HCT116 (cell line): ENCODE measurements around the gene SOX30. TPM values are rescaled to one million over a fixed set of nuclear protein-coding genes. Genes with fewer than 3 reads are reported as not detected.

Experiments
- ATAC-seq: fragments of 200-7000 bp; cut with Tn5 transposase; 2 replicates; pipeline ENCODE4 v1.9.1; 2020; ENCODE audit warnings: mild to moderate bottlenecking, moderate library complexity
- BruUV-seq: library from RNA; stranded (reverse); fragments of 400-500 nt; replicated peaks from 2 replicates; lab custom pipeline; 2021; lab: Mats Ljungman, UMichigan
- CTCF ChIA-PET: fragments of 300-600 bp; sonication (Branson Sonifier 250); formaldehyde crosslinking; loops from one replicate; lab custom pipeline; 2021; ENCODE audit warnings: antibody characterized with exemption; lab: Charles Lee
- POLR2A ChIA-PET: fragments of 300-600, 350-600 bp; sonication (Branson Sonifier 250); formaldehyde crosslinking; loops from one replicate; lab custom pipeline; 2021; ENCODE audit warnings: antibody characterized with exemption; lab: Charles Lee
- RAD21 ChIA-PET, 2 experiments: fragments of 300-600 bp; sonication (Branson Sonifier 250); formaldehyde crosslinking; loops; one replicate each; lab custom pipeline; 2023; ENCODE audit warnings: low total read pairs in 2 of 2; ENCODE audit not compliant: uncharacterized antibody in 2 of 2, unreplicated experiment in 2 of 2, low non-redundant PET in 1 of 2; lab: Charles Lee
- DNase-seq: peaks from one replicate; pipeline ENCODE4 v3.0.0-alpha.2; 2010; ENCODE audit warnings: low read depth, low spot score
- H2AFZ ChIP-seq: fragments of 200-600 bp; shearing (Covaris generic), sonication (generic); 2 replicates; pipeline ENCODE4 v1.6.1; 2017; ENCODE audit warnings: low read depth, mixed run types, mixed read lengths, antibody characterized with exemption, low read length; ENCODE audit not compliant: poor library complexity, severe bottlenecking
- H3K27ac ChIP-seq: 2 replicates; pipeline ENCODE4 v1.5.1; 2012; ENCODE audit warnings: low read depth, low read length
- H3K27me3 ChIP-seq: fragments of 200-600 bp; sonication (generic); 2 replicates; pipeline ENCODE4 v1.6.1; 2016; ENCODE audit warnings: mixed run types, low read length, mixed read lengths; ENCODE audit not compliant: insufficient read depth
- H3K36me3 ChIP-seq, 2 experiments: fragments of 200-500 bp in 1 of 2; fragments of 200-600 bp in 1 of 2; sonication (Bioruptor generic) in 1 of 2; sonication (generic) in 1 of 2; 2 replicates each; pipeline versions ENCODE4 v1.5.1 to v1.6.1; 2014 to 2016; ENCODE audit warnings: low read length in 2 of 2, inconsistent platforms in 1 of 2, mixed read lengths in 1 of 2, mixed run types in 1 of 2; ENCODE audit not compliant: insufficient read depth in 2 of 2, control insufficient read depth in 1 of 2
- H3K4me1 ChIP-seq, 2 experiments: fragments of 200-600 bp in 1 of 2; sonication (generic) in 1 of 2; 2 replicates each; pipeline versions ENCODE4 v1.5.1 to v1.6.1; 2012 to 2017; ENCODE audit warnings: low read length in 2 of 2, inconsistent platforms in 1 of 2, mild to moderate bottlenecking in 1 of 2, mixed read lengths in 1 of 2, mixed run types in 1 of 2, moderate library complexity in 1 of 2; ENCODE audit not compliant: insufficient read depth in 2 of 2, control insufficient read depth in 1 of 2
- H3K4me2 ChIP-seq: fragments of 200-600 bp; sonication (generic); 2 replicates; pipeline ENCODE4 v1.6.1; 2017; ENCODE audit warnings: mixed run types, low read length, mixed read lengths
- H3K4me3 ChIP-seq, 2 experiments: fragments of 200-600 bp in 1 of 2; sonication (generic) in 1 of 2; replicated peaks in 1 of 2; 2 replicates each; pipeline ENCODE4 v1.5.1; 2011 to 2016; ENCODE audit warnings: low read length in 2 of 2, control low read depth in 1 of 2, low read depth in 1 of 2, mild to moderate bottlenecking in 1 of 2, mixed read lengths in 1 of 2, mixed run types in 1 of 2
- H3K79me2 ChIP-seq: fragments of 200-600 bp; sonication (generic); 2 replicates; pipeline ENCODE4 v1.6.1; 2017; ENCODE audit warnings: mild to moderate bottlenecking, mixed run types, low read length, moderate library complexity, mixed read lengths; ENCODE audit not compliant: insufficient read depth
- H3K9ac ChIP-seq: fragments of 200-600 bp; sonication (generic); 2 replicates; pipeline ENCODE4 v1.6.1; 2016; ENCODE audit warnings: low read length, mixed read lengths
- H3K9me2 ChIP-seq: fragments of 200-600 bp; sonication (generic), shearing (Covaris generic); 2 replicates; pipeline ENCODE4 v1.6.1; 2017; ENCODE audit warnings: mixed run types, mild to moderate bottlenecking, moderate library complexity; ENCODE audit not compliant: insufficient read depth
- H3K9me3 ChIP-seq, 2 experiments: fragments of 200-500 bp in 1 of 2; fragments of 200-600 bp in 1 of 2; sonication (Bioruptor generic) in 1 of 2; sonication (generic) in 1 of 2; 2 replicates each; pipeline ENCODE4 v1.6.1; 2014 to 2017; ENCODE audit warnings: low read length in 2 of 2, mixed read lengths in 2 of 2, inconsistent platforms in 1 of 2, low read depth in 1 of 2, mild to moderate bottlenecking in 1 of 2, mixed run types in 1 of 2, moderate library complexity in 1 of 2; ENCODE audit not compliant: control insufficient read depth in 1 of 2, insufficient read depth in 1 of 2
- H4K20me1 ChIP-seq: fragments of 200-600 bp; sonication (generic), shearing (Covaris generic); 2 replicates; pipeline ENCODE4 v1.6.1; 2017; ENCODE audit warnings: mixed run types, mild to moderate bottlenecking, moderate library complexity; ENCODE audit not compliant: insufficient read depth
- ATF3 ChIP-seq: IDR thresholded peaks from 2 replicates; pipeline ENCODE4 v1.6.1; 2012
- CBX3 ChIP-seq: IDR thresholded peaks from 2 replicates; pipeline ENCODE4 v1.6.1; 2012; ENCODE audit warnings: low read depth
- CEBPB ChIP-seq: IDR thresholded peaks from 2 replicates; pipeline ENCODE4 v1.6.1; 2012; ENCODE audit warnings: low read depth
- EZH2 ChIP-seq: fragments of 200-600 bp; sonication (generic); IDR thresholded peaks from 2 replicates; pipeline ENCODE4 v1.6.1; 2017; ENCODE audit warnings: antibody characterized with exemption, mixed run types
- EZH2phosphoT487 ChIP-seq: fragments of 200-600 bp; IDR thresholded peaks from 2 replicates; pipeline ENCODE4 v1.6.1; 2018; ENCODE audit warnings: antibody characterized with exemption, borderline replicate concordance
- POLR2A ChIP-seq: IDR thresholded peaks from 2 replicates; pipeline ENCODE4 v1.7.0; 2011; ENCODE audit warnings: borderline replicate concordance; ENCODE audit not compliant: insufficient read depth, insufficient read length; ENCODE audit errors: extremely low read depth
- POLR2AphosphoS5 ChIP-seq: IDR thresholded peaks from 2 replicates; pipeline ENCODE4 v1.6.1; 2011; ENCODE audit warnings: mild to moderate bottlenecking, low read depth, low read length, moderate library complexity
- RAD21 ChIP-seq: IDR thresholded peaks from 2 replicates; pipeline ENCODE4 v1.6.1; 2012; ENCODE audit warnings: low read depth, mild to moderate bottlenecking
- SP1 ChIP-seq: IDR thresholded peaks from 2 replicates; pipeline ENCODE4 v1.6.1; 2012; ENCODE audit warnings: low read depth
- SRF ChIP-seq: IDR thresholded peaks from 2 replicates; pipeline ENCODE4 v1.6.1; 2012; ENCODE audit warnings: low read depth
- TCF7L2 ChIP-seq: IDR thresholded peaks from 2 replicates; pipeline ENCODE4 v1.7.0; 2011; ENCODE audit warnings: borderline replicate concordance, inconsistent platforms; ENCODE audit not compliant: insufficient read depth, insufficient read length; ENCODE audit errors: extremely low read depth
- YY1 ChIP-seq: IDR thresholded peaks from 2 replicates; pipeline ENCODE4 v1.6.1; 2011; ENCODE audit warnings: low read length, low read depth, moderate library complexity, mild to moderate bottlenecking; ENCODE audit not compliant: insufficient replicate concordance; ENCODE audit errors: extremely low read depth
- ZNF274 ChIP-seq: fragments of 200-500 bp; sonication (Bioruptor generic); IDR thresholded peaks from 2 replicates; pipeline ENCODE4 v1.6.1; 2014; ENCODE audit warnings: mild to moderate bottlenecking, low read depth, low read length, inconsistent platforms
- intact Hi-C: fragments of 100-400 bp; cut with micrococcal nuclease; formaldehyde crosslinking; loops from 2 replicates; pipeline ENCODE4 v1.10.0; 2022
- total RNA-seq: library from RNA; stranded (reverse); gene quantifications from one replicate; pipeline ENCODE4 v1.2.1, GENCODE V29; 2021; ENCODE audit not compliant: unreplicated experiment
- TF ChIP-seq, protein P1 (sequence below): IDR thresholded peaks from 2 replicates; pipeline ENCODE4 v1.6.1; 2012; ENCODE audit warnings: low read depth

The SOX30 gene
- total RNA-seq, 1 experiment from 2014 or later = 0.27 TPM

DNA sequence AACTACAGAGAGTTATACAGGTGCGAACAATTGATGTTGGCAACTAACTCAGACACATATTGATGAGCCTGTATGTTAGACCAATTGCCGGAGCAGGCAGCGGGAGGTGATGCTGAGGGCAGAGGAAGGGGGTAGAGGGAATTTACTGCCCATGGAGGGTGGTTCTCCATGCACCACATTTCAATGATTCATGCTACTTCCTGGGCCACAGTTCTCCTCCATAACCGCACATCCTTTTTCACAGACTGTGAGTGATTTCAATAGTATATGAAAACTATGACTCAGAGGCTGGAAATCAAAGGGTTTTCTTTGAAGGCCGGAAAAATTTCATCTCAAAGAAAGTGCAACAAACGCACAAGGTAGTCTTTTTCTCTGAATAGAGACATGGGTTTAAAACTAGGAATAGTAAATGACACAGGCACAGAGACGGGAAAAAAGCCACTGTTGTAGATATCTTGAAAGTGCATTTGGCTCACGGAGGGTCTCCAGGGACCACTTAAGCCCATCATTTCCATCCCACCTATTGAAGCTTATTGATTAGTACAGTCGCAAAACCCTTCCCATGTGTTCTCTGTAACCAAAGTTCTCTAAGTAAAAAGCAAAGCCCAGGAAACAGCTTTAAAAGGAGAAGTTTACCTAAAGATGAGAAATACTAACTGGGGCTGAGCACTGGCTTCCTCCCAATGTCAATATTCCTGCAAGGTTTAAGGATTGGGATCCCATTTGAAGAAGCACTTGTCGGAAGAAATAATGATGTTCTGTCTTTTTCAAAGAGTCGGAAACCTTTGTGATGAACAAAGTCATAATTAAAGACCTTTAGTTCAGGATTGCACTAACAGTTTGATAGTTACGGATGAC lies 48.7 kb downstream of the SOX30 start (continued):
- TF ChIP-seq POLR2A (no peak), EZH2 (no peak), SP1 (no peak), TCF7L2 (peak; percentile 83)

DNA sequence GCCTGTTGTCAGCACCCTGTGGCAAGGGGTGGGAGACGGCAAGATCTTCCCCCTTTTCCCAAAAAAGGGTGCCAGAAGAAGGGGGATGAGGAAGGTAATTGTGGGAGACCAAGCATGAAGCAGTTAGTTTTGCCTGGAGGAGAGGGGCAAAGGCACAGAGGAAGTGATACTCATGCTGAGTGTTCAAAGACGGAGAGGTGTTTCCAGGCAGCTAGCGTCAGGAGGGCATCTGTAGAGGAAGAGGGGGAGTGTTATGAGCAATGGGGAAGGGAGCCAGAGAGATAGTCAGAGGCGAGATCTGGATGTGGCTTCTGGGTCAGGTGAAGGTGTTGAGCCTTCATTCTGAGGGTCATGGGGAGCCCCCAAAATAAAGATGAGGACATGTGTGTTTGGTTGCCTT lies 49.7 kb downstream of the SOX30 start:
- BruUV-seq = no TSS peak
- Histone ChIP-seq H3K4me1 (peaks cover 38 to 70% of the 10 kb centered on the region in 2 experiments), H3K4me3 (no peak overlapping the region), H3K9ac (0 out of 2 replicates have a peak overlapping the region, but pooled peaks have one; percentile 3), H3K9me3 (no peaks in the 10 kb centered on the region), H3K79me2 (no peaks in the 10 kb centered on the region), H2AFZ (peak overlapping the region; percentile 66), H3K9me2 (no peaks in the 10 kb centered on the region), H3K36me3 (no peaks in the 10 kb centered on the region), H3K4me2 (peak overlapping the region; percentile 77), H3K27me3 (no peaks in the 10 kb centered on the region), H3K27ac (peak overlapping the region; percentile 81), H4K20me1 (no peaks in the 10 kb centered on the region)
- ATAC-seq = no peak
- POLR2A ChIA-PET = no interaction called here
- CTCF ChIA-PET = no interaction called here
- TF ChIP-seq POLR2AphosphoS5 (no peak), RAD21 (no peak), SP1 (no peak), SRF (no peak), YY1 (no peak), ZNF274 (no peak), ATF3 (no peak), CEBPB (no peak), CBX3 (no peak), EZH2phosphoT487 (no peak), TCF7L2 (no peak)
- TF ChIP-seq, protein P1, sequence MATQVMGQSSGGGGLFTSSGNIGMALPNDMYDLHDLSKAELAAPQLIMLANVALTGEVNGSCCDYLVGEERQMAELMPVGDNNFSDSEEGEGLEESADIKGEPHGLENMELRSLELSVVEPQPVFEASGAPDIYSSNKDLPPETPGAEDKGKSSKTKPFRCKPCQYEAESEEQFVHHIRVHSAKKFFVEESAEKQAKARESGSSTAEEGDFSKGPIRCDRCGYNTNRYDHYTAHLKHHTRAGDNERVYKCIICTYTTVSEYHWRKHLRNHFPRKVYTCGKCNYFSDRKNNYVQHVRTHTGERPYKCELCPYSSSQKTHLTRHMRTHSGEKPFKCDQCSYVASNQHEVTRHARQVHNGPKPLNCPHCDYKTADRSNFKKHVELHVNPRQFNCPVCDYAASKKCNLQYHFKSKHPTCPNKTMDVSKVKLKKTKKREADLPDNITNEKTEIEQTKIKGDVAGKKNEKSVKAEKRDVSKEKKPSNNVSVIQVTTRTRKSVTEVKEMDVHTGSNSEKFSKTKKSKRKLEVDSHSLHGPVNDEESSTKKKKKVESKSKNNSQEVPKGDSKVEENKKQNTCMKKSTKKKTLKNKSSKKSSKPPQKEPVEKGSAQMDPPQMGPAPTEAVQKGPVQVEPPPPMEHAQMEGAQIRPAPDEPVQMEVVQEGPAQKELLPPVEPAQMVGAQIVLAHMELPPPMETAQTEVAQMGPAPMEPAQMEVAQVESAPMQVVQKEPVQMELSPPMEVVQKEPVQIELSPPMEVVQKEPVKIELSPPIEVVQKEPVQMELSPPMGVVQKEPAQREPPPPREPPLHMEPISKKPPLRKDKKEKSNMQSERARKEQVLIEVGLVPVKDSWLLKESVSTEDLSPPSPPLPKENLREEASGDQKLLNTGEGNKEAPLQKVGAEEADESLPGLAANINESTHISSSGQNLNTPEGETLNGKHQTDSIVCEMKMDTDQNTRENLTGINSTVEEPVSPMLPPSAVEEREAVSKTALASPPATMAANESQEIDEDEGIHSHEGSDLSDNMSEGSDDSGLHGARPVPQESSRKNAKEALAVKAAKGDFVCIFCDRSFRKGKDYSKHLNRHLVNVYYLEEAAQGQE = no peak
- RAD21 ChIA-PET = no interaction called here
- DNase-seq = no peak
- intact Hi-C loops = no loop called here
